ENCODE results near the gene FMNL1.

Gene FMNL1, protein sequence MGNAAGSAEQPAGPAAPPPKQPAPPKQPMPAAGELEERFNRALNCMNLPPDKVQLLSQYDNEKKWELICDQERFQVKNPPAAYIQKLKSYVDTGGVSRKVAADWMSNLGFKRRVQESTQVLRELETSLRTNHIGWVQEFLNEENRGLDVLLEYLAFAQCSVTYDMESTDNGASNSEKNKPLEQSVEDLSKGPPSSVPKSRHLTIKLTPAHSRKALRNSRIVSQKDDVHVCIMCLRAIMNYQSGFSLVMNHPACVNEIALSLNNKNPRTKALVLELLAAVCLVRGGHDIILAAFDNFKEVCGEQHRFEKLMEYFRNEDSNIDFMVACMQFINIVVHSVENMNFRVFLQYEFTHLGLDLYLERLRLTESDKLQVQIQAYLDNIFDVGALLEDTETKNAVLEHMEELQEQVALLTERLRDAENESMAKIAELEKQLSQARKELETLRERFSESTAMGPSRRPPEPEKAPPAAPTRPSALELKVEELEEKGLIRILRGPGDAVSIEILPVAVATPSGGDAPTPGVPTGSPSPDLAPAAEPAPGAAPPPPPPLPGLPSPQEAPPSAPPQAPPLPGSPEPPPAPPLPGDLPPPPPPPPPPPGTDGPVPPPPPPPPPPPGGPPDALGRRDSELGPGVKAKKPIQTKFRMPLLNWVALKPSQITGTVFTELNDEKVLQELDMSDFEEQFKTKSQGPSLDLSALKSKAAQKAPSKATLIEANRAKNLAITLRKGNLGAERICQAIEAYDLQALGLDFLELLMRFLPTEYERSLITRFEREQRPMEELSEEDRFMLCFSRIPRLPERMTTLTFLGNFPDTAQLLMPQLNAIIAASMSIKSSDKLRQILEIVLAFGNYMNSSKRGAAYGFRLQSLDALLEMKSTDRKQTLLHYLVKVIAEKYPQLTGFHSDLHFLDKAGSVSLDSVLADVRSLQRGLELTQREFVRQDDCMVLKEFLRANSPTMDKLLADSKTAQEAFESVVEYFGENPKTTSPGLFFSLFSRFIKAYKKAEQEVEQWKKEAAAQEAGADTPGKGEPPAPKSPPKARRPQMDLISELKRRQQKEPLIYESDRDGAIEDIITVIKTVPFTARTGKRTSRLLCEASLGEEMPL

DNA sequence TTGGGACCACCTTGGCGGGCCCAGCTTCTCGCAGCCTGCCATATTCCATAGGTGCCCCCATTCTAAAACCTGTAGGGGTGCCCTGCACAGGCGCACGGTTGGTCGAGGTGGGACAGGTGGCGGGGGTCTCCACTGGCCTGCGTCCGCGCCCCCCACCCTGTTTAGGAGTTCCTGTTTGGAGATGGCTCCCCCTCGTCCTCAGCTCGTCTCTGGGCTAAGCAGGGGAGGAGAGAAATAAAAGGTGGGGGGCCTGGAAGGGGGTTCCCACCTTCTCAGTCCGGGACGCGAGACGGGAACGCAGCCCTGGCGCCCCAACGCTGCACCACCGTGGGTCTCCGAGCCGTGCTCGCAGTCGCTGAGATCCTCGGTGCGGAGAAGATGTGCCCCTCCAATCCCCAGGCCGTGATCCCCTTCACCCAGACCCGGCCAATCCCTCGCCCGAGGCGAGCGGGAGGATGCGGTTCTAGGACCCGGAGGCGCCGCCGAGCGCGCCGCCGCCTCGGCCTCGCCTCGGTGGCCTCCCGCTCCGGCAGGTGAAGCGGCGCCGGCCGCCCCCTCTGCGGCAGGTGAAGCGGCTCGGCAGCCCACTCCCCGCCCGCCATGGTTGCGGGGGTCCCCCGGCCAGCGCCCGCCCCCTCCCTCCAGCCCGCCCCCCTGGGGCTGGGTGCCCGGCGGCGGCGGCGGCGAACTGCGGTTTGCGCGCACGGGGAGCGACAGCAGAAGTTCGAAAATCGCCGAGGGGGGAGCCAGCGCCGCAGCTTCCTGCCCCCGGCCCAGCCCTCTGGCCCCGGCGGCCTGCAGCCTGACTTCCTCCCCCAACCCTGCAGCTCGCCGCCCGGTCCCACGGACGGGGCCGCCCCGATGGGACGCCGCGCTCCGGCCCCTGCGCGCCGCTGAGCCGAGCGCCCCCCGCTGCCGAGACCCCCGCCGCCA is at the start of gene FMNL1:
FMNL1 (plus strand) TSS at position 805 of the 933 bp plus-strand sequence. CDS start 240 bp downstream, outside the sequence.
- no peaks in the 10 kb centered on the region for H3K36me3 ChIP-seq (ENCODE audit: low read depth)
- TF ChIP-seq, protein P1, sequence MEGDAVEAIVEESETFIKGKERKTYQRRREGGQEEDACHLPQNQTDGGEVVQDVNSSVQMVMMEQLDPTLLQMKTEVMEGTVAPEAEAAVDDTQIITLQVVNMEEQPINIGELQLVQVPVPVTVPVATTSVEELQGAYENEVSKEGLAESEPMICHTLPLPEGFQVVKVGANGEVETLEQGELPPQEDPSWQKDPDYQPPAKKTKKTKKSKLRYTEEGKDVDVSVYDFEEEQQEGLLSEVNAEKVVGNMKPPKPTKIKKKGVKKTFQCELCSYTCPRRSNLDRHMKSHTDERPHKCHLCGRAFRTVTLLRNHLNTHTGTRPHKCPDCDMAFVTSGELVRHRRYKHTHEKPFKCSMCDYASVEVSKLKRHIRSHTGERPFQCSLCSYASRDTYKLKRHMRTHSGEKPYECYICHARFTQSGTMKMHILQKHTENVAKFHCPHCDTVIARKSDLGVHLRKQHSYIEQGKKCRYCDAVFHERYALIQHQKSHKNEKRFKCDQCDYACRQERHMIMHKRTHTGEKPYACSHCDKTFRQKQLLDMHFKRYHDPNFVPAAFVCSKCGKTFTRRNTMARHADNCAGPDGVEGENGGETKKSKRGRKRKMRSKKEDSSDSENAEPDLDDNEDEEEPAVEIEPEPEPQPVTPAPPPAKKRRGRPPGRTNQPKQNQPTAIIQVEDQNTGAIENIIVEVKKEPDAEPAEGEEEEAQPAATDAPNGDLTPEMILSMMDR (IDR thresholded peaks at IDR 0.05; ENCODE audit: poor library complexity, severe bottlenecking): no peak
- no peaks in the 10 kb centered on the region for H3K27me3 ChIP-seq (ENCODE audit: insufficient read depth, poor library complexity, severe bottlenecking)
- H3K27ac ChIP-seq (ENCODE audit: poor library complexity, severe bottlenecking): no peak within 1 kb of the TSS
- no peak for ATAC-seq (ENCODE audit: low read depth)
- H3K4me1 ChIP-seq (ENCODE audit: insufficient read depth, poor library complexity, severe bottlenecking): peaks cover 20% of the 10 kb centered on the region
- no peak for DNase-seq (ENCODE audit: low spot score)
- no peaks in the 10 kb centered on the region for H3K9me3 ChIP-seq (ENCODE audit: severe bottlenecking)
- peak within 1 kb of the TSS; percentile 74 for H3K4me3 ChIP-seq (ENCODE audit: severe bottlenecking)

DNA sequence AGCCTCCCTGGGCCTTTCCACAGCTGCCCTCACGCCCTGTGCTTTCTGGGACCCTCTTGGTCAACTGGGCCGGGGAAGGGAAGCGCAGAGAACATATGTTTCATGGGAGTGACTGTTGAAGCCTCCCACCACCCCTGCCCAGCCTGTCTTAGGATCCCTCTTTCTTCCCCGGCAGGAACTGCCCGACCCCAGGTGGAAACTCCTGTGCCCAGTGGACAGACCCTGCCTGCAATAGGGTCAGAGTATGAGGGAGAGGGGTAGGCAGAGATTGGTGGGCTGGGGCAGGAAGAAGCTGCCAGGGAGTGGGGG is 49.5 kb upstream of the FMNL1 start:
- H3K4me3 ChIP-seq (ENCODE audit: severe bottlenecking): peak overlapping the region; percentile 37
- peak overlapping the region; percentile 98 for H3K27ac ChIP-seq (ENCODE audit: poor library complexity, severe bottlenecking)
- peaks cover 29% of the 10 kb centered on the region for H3K4me1 ChIP-seq (ENCODE audit: insufficient read depth, poor library complexity, severe bottlenecking)
- no peaks in the 10 kb centered on the region for H3K36me3 ChIP-seq (ENCODE audit: low read depth)
- H3K27me3 ChIP-seq (ENCODE audit: insufficient read depth, poor library complexity, severe bottlenecking): no peaks in the 10 kb centered on the region
- no peaks in the 10 kb centered on the region for H3K9me3 ChIP-seq (ENCODE audit: severe bottlenecking)
- TF ChIP-seq, protein P1 (IDR thresholded peaks at IDR 0.05; ENCODE audit: poor library complexity, severe bottlenecking): no peak
- DNase-seq (ENCODE audit: low spot score) (no peak), ATAC-seq (ENCODE audit: low read depth) (peak; percentile 4)

DNA sequence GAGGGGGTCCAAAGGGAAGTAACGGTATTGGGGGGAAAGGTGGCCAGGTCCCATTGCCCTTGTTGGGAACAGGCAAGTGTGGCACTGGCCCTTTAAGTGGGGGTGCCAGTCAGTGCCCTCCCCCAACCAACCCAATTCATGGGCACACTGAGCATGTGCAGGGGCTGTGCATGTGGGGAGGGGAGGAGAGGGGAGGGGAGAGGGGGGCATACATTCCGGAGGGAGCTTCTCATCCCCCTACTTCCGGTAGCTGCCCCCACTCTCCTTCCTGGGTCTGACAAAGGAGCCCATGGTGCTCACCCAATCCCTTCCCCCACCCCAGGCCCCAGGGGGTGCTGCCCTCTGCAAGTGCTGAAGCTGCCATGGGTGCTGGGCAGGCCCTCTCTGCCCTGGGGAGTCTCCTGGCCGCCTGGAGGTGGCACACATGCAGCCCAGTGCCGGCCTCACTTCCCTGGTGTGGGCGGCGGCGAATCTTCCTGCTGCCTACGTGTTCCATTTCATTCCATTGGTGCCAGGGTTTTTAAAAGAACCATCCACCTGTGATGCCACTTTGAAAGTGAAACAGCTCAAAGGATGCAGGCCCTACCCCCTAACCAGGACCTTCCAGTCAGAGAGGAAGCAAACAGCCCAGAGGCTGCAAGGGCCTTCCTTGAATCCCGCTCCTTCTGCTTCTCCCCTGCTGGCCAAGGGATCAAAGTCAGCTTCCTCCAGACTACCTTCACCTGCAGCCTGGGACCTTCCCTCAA is 49.0 kb upstream of the FMNL1 start:
- ATAC-seq (ENCODE audit: low read depth) (peak; percentile 59), DNase-seq (ENCODE audit: low spot score) (peak; percentile 98)
- TF ChIP-seq, protein P1 (IDR thresholded peaks at IDR 0.05; ENCODE audit: poor library complexity, severe bottlenecking): peak; percentile 36
- H3K36me3 ChIP-seq (ENCODE audit: low read depth): no peaks in the 10 kb centered on the region
- H3K27me3 ChIP-seq (ENCODE audit: insufficient read depth, poor library complexity, severe bottlenecking): no peaks in the 10 kb centered on the region
- peak overlapping the region; percentile 98 for H3K27ac ChIP-seq (ENCODE audit: poor library complexity, severe bottlenecking)
- H3K4me1 ChIP-seq (ENCODE audit: insufficient read depth, poor library complexity, severe bottlenecking): peaks cover 29% of the 10 kb centered on the region
- H3K4me3 ChIP-seq (ENCODE audit: severe bottlenecking): peak overlapping the region; percentile 37
- H3K9me3 ChIP-seq (ENCODE audit: severe bottlenecking): no peaks in the 10 kb centered on the region

DNA sequence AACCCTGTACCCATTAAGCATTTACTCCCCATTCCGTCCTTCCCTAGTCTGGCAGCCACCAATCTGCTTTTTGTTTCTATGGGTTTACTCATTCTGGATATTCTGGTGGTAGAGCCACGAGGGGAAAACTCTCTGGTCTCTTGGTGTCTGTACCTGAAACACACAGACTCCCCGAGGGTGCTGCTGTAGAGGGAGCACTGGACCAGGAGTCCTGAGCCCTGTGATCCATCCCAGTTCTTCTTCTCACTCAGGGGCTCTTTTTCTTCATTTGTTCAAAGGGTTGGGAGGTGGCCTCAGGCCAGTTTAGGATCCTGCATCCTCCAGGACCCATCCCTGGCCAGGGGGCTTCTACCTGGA is 45.9 kb upstream of the FMNL1 start:
- no peak for DNase-seq (ENCODE audit: low spot score)
- TF ChIP-seq, protein P1 (IDR thresholded peaks at IDR 0.05; ENCODE audit: poor library complexity, severe bottlenecking): no peak
- no peaks in the 10 kb centered on the region for H3K27me3 ChIP-seq (ENCODE audit: insufficient read depth, poor library complexity, severe bottlenecking)
- peaks cover 23% of the 10 kb centered on the region for H3K4me1 ChIP-seq (ENCODE audit: insufficient read depth, poor library complexity, severe bottlenecking)
- H3K27ac ChIP-seq (ENCODE audit: poor library complexity, severe bottlenecking): peak overlapping the region; percentile 98
- H3K9me3 ChIP-seq (ENCODE audit: severe bottlenecking): no peaks in the 10 kb centered on the region
- no peaks in the 10 kb centered on the region for H3K36me3 ChIP-seq (ENCODE audit: low read depth)
- H3K4me3 ChIP-seq (ENCODE audit: severe bottlenecking): no peak overlapping the region
- no peak for ATAC-seq (ENCODE audit: low read depth)

Measured in RWPE2 (cell line).